Stimulated activated CD4-positive, alpha-beta T cell treated with anti-CD3 and anti-CD28 coated beads, Interleukin-4, amount 100 ng/mL, for 1 hour (primary cell): ENCODE results near the gene ZBTB7B.
"Not testable (repeated sequence)": the region's sequence is repeated elsewhere in the genome, so short reads cannot be mapped to it uniquely, and the experiment has no call there.

Source experiments
- DNase-seq: peaks from one replicate; pipeline ENCODE4 v3.0.0-alpha.2; 2020

ZBTB7B gene

DNA sequence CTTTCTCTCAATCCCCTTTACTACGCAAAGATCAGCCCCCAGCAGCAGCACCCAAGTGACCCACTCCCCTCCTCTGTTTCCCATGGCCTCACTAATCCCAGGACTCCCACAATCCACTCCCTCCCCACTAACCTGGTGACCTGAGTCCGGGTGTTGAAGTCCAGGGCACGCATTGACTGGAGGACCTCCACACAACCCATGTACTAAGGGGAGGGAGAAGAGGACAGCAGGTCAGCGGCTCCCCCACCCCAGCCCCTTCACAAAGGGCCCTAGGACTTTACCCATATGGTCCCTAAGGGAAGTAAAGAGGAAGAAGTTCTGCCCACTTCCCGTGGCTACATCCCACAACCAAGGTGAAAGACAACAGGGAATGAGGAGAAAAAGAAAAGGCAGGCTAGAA, 33.4 kb upstream of the ZBTB7B start:
- DNase-seq, result no peak

- no peak for DNase-seq
These were observed 32.6 kb upstream of the ZBTB7B start for GRCh38 chr1:154969860-154970452.

DNA sequence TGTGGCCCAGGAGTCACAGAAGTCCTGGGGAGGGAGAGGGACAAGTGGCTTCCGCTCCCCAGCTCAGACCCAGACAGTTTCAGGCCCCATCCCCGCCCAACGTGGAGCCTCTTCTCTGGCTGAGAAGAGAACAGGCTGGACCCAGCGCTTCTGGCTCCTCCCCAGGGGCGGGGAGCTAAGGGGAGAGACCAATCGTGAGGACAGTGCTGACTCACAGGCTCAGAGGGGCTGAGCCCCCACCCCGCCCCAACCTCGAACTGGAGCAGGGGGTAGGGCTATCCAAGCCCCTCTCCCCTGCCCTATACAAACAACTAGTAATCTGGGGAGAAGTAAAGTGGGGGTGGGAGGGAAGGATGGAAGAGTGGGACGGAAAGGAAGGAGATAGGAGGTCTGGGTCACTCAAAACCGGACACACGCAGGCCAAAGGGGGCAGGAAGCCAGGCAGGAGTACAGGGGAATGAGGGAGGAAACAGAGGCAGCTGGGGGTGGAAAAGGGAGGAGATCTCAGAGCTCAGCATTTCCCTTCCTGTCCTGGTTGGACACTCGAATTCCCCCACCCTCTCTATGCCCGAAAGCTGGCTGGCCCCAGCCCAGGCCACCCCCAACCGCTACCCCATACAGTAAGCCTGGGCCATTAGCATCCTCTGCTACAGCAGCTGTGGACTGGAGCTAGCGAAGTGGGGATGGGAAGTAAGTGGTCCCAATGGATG, 31.8 kb upstream of the ZBTB7B start, which contains the start of gene SHC1:
SHC1 (minus strand) TSS at position 117 of the 710 bp plus-strand sequence. CDS start 221 bp downstream, outside the sequence.
- peak; percentile 59 for DNase-seq

- no peak for DNase-seq
These were observed 31.1 kb upstream of the ZBTB7B start for GRCh38 chr1:154971341-154971998.

GRCh38 chr1:154972213-154972516, 30.4 kb upstream of the ZBTB7B start:
- DNase-seq, result no peak

GRCh38 chr1:154972517-154973343, 29.9 kb upstream of the ZBTB7B start:
- no peak for DNase-seq

GRCh38 chr1:154973344-154974101, 29.1 kb upstream of the ZBTB7B start:
- peak; percentile 92 for DNase-seq

DNA sequence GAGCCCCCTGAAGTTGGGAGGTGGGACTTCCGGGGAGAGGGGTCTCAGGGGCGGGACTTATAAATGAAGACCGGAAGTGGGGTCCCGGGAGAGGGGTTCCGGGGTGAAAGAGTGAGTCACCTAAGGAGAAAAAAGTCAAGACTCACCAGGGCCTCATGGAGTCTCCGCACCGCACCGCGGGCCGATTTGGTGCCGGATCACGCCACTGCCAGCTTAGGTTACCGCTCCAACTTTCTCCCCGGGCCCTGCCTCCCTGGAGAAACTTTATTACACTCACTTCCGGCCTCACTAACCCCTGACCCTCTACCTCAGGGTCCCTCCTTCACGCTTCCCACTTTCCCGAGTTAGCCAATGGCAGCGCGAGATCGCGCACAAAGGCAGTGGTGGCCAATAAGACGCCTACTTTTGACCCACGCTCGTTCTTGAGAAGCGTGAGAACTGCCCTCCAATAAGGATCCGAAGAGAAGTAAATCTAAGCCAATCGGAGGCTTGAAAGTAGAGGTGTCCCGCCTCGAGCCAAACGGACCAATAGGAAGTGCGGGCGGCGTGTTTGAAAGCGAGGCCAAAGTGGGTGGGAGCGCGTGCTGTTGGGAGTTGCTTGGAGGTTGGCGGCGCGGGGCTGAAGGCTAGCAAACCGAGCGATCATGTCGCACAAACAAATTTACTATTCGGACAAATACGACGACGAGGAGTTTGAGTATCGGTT, 28.3 kb upstream of the ZBTB7B start, which contains the start of gene CKS1B:
CKS1B (plus strand) TSS at position 580 of the 706 bp plus-strand sequence; CDS start at position 645, 65 bp downstream.
- peak; percentile 93 for DNase-seq

DNA sequence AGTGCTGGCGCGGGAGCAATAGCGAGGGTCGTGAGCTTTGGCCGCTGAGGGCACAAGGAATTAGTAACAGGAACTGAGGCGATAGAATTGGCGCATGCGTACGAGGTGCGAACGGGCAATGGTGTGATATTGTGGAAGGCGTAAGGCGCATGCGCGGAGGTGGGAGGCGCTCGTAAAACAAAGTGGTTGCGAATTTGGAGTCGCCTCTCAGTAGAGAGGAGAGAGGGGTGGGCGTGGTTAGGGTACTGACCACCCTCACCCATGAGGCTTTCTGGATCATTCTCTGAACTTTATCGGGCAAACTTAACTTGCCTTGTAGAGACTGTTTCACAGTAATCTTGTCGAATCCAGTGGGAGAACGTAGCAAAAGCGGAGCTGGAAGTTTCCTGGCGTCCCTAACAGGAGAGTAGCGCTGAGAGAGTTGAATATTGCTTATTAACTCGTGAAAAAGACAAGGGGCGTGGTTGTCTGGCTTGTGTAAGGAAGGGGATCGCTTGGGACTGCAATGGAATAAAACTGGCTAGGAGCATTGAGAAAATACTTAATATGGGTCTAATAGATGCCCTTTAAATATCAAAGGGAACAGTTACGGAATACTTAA, 27.7 kb upstream of the ZBTB7B start:
- DNase-seq, result peak; percentile 92

DNA sequence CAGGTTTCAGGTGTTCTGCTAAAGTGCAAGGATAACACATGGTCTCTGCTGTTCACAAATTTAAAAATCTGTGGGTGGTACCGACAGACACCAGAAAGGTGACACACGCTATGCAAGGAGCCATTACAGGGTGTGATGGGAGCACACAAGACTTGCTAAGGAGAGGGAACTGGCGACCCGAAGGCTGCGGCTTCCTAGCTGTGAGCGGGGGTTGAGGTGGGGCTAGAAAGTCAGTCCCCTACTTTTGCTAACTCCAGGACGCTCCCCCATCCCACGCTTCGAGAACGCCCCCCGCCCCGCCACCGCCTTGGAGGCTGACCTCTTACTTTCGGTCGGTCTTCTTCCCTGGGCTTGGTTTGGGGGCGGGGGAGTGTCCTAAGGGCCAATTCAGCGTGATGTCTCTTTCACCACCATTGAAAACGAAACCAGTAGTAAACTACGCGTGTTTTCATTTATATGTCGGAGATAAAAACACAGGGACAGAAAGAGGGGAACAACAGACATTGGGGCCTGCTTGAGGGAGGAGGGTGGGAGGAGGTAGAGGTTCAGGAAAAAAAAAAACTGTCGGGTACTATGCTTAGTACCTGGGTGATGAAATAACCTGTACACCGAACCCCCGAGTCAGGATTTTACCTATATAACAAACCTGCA, 27.1 kb upstream of the ZBTB7B start:
- DNase-seq, result peak; percentile 63

DNA sequence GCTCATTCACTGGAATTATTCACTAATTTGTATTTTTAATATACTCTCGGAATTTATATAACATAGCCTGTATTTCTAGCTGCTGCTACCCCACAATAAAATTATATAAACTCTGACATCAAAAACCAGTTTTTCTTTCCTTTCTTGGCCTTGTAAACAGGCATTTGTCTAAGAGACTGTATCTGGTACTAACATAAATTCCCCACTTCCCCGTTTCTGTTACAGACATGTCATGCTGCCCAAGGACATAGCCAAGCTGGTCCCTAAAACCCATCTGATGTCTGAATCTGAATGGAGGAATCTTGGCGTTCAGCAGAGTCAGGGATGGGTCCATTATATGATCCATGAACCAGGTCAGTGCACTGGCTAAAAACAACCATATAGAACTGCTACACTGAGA, 24.8 kb upstream of the ZBTB7B start:
- not testable (repeated sequence) for DNase-seq

DNA sequence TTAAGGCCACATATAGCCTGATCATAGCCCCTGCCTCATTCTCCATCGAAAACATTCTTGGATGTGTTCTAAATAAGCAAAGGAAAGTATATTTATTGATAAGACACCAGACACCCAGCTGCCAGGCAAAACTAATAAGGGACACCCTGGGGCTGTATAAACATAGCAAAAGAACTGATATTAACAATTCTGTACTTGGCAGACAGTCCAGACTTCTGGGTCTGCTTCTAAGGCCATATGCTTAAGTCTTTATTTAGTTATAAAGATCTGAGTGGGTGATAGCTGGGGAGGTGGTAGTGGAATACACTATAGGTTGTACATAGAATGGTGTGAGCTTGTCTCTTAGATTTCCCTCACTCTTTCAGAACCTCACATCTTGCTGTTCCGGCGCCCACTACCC, 24.2 kb upstream of the ZBTB7B start:
- no peak for DNase-seq

DNA sequence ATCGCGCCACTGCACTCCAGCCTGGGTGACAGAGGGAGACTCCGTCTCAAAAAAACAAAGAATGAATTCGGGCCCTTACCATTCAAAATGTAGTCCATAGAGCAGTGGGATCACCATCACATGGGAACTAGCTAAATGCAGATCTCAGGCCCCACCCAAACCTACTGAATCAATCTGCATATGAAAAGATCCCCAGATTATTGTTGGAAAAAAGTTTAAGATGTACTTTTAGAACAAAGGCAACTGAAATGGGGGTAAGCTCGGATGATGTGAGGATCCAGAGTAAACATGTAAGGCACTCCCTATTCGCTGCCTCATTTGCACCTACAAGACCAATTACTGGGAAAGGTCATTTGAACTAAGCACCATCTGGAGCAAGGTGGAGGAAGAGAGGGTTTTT, 20.3 kb upstream of the ZBTB7B start:
- no peak for DNase-seq

DNA sequence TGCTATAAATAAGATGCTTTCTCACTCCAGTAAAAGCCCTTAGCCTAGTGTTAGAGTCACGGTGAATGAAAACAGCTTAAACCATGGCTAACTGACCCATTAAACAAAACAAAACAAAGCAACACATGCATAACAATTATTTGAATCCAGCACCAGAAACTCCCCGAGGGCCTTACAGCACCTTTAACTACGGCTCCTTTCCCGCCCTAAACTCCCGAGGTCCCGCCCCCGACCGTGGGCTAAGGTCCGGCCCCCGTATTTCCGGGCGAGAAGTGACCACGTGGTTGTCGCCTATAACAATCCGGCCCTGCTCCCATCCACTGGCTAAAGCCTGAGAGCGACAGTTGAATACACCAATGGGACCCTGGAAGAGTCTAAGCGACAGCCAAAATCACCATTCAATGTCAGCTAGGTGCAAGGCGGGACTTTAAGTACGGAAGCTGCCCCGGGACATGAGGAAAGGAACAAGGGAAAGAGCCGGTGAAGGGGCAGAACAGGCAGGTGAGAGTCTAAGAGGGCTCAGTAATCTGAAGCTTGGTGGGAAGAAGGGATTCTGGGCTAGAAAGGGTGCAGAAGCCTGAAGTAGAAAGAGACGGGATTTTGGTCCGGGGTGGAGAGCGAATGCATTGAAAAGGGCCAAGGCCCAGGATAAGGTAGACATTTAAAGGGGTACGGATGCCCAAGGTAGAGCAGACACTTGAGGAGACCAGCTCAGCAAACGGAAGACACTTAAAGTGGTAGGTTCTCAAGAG, 19.5 kb upstream of the ZBTB7B start, which contains the start of gene FLAD1:
FLAD1 (plus strand) TSS at position 448 of the 752 bp plus-strand sequence. CDS start 351 bp downstream, outside the sequence.
- peak; percentile 94 for DNase-seq

GRCh38 chr1:154983776-154984466, 18.7 kb upstream of the ZBTB7B start:
- DNase-seq, result no peak

GRCh38 chr1:154986736-154987135, 15.9 kb upstream of the ZBTB7B start:
- not testable (repeated sequence) for DNase-seq

GRCh38 chr1:154987326-154987725, 15.3 kb upstream of the ZBTB7B start:
- DNase-seq, result no peak

GRCh38 chr1:154988058-154988954, 14.3 kb upstream of the ZBTB7B start:
- DNase-seq, result no peak
